GM12865 (cell line): ENCODE results near the gene ZNF689.
"Not testable (repeated sequence)": the region's sequence is repeated elsewhere in the genome, so short reads cannot be mapped to it uniquely, and the experiment has no call there.

Experiments used
- DNase-seq: peaks from one replicate; pipeline ENCODE4 v3.0.0; 2010; ENCODE audit warnings: low read depth
- H3K4me3 ChIP-seq: 2 replicates; pipeline ENCODE4 v1.5.1; 2011; ENCODE audit warnings: mild to moderate bottlenecking, low read depth, low read length, control low read depth
- TF ChIP-seq, protein P1 (sequence below): IDR thresholded peaks from 2 replicates; pipeline ENCODE4 v1.5.1; 2011; ENCODE audit warnings: low read length, control low read depth, low read depth, inconsistent platforms; ENCODE audit not compliant: insufficient read depth; ENCODE audit errors: missing control alignments

Gene ZNF689

GRCh38 chr16:30649725-30650368, 39.7 kb upstream of the ZNF689 start:
- H3K4me3 ChIP-seq, result peak overlapping the region; percentile 86
- TF ChIP-seq, protein P1, sequence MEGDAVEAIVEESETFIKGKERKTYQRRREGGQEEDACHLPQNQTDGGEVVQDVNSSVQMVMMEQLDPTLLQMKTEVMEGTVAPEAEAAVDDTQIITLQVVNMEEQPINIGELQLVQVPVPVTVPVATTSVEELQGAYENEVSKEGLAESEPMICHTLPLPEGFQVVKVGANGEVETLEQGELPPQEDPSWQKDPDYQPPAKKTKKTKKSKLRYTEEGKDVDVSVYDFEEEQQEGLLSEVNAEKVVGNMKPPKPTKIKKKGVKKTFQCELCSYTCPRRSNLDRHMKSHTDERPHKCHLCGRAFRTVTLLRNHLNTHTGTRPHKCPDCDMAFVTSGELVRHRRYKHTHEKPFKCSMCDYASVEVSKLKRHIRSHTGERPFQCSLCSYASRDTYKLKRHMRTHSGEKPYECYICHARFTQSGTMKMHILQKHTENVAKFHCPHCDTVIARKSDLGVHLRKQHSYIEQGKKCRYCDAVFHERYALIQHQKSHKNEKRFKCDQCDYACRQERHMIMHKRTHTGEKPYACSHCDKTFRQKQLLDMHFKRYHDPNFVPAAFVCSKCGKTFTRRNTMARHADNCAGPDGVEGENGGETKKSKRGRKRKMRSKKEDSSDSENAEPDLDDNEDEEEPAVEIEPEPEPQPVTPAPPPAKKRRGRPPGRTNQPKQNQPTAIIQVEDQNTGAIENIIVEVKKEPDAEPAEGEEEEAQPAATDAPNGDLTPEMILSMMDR, result no peak
- DNase-seq, result no peak

- TF ChIP-seq, protein P1, result no peak
- no peak for DNase-seq
- no peak overlapping the region for H3K4me3 ChIP-seq
Observed at GRCh38 chr16:30647274-30647571, 37.0 kb upstream of the ZNF689 start.

- no peak for DNase-seq
- no peak overlapping the region for H3K4me3 ChIP-seq
- TF ChIP-seq, protein P1, result no peak
Observed at GRCh38 chr16:30645727-30646126, 35.5 kb upstream of the ZNF689 start.

DNA sequence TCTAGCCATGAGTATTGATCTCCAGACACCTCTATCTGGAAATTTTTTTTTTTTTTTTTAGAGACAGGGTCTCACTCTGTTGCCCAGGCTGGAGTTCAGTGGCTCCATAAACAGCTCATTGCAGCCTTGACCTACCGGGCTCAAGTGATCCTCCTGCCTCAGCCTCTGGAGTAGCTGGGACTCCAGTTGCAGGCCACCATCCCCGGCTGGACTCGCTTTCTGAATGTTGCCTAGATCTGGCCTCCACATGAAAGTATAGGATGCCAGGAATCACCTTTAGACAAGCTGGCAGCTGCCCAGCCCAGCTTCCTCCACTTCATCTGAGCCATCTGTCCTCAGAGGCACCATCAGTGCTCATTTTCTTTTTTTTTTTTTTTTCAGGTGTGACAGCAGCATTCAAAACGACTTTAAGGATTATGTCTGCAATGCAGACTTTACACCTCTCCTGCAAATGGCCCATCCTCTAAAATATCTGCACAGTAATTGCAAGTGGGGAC, 34.2 kb upstream of the ZNF689 start:
- H3K4me3 ChIP-seq, result no peak overlapping the region
- TF ChIP-seq, protein P1, result no peak
- DNase-seq, result no peak

DNA sequence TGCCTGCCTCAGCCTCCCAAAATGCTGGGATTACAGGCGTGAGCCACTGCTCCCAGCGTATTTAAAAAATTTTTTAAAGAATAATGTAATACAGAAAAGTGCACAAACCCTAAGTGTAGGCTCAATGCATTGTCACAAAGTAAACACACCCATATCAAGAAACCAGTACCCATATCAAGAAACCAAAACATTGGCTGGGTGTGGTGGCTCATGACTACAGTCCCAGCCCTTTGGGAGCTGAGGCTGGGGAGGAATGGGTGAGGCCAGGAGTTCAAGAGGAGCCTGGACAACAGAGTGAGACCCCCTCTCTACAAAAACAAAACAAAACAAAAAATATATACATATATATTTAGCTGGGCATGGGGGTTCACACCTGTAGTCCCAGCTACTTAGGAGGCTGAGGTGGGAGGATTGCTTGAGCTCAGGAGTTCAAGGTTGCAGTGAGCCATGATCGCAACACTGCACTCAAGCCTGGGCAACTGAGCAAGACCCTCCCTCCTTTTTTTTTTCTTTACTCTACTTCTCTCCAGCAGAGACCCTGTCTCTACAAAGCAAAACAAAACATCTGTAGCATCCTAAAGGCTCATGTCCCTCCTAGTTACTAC, 31.3 kb upstream of the ZNF689 start:
- TF ChIP-seq, protein P1, result no peak
- H3K4me3 ChIP-seq, result no peak overlapping the region
- no peak for DNase-seq

DNA sequence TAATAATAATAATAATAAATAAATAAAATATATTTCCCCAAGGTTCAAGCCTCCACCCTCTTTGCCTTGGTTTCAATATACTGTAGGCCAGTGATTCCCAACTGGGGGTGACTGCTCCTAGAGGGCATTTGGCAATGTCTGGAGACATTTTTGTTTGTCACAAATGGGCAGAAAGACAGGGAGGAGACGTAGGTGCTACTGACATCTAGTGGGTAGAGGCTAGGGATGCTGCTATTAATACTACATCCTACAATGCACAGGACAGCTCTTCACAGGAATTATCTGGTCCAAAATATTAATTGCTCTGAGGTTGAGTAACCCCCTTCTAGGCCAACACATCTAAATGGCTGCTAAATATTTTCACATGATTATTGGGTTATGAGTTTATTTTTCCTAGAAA, 27.8 kb upstream of the ZNF689 start:
- TF ChIP-seq, protein P1, result peak; percentile 56
- H3K4me3 ChIP-seq, result no peak overlapping the region
- DNase-seq, result peak; percentile 58

GRCh38 chr16:30637139-30637538, 26.9 kb upstream of the ZNF689 start:
- not testable (repeated sequence) for H3K4me3 ChIP-seq, DNase-seq
